GM19467 (cell line): Measurements from ENCODE around the gene ZNF722.
"Not testable (repeated sequence)": the region's sequence is repeated elsewhere in the genome, so short reads cannot be mapped to it uniquely, and the experiment has no call there.

Source experiments
- ATAC-seq: cut with Tn5 transposase; IDR thresholded peaks from one replicate; pipeline ENCODE4 v1.9.1; 2021; ENCODE audit warnings: mild to moderate bottlenecking, moderate library complexity; ENCODE audit not compliant: unreplicated experiment

The ZNF722 gene

GRCh38 chr7:63998549-63998948, at the start of gene ZNF722:
TSS of gene ZNF722 (plus strand) at chr7:63998849. CDS start at chr7:63998962, 113 bp downstream.
- no peak for ATAC-seq

- ATAC-seq, result no peak
These were observed 45.5 kb upstream of the ZNF722 start for GRCh38 chr7:63953181-63953580.

GRCh38 chr7:63968629-63969028, 30.0 kb upstream of the ZNF722 start:
- no peak for ATAC-seq

GRCh38 chr7:64015496-64015895, 16.8 kb downstream of the ZNF722 start:
- ATAC-seq, result not testable (repeated sequence)

- no peak for ATAC-seq
These were observed 36.7 kb downstream of the ZNF722 start for GRCh38 chr7:64035388-64035787.

- no peak for ATAC-seq
These were observed 38.4 kb downstream of the ZNF722 start for GRCh38 chr7:64037095-64037494.

GRCh38 chr7:64045301-64046040, 46.8 kb downstream of the ZNF722 start, which contains the start of gene ZNF727:
TSS of gene ZNF727 (plus strand) at chr7:64045434. CDS start at chr7:64045622, 188 bp downstream.
- no peak for ATAC-seq

GRCh38 chr7:64046041-64046389, 47.4 kb downstream of the ZNF722 start:
- no peak for ATAC-seq
